DND-41 (cell line): ENCODE results near the gene DNAJC10.

Experiments
- ATAC-seq: fragments of 200-7000 bp; cut with Tn5 transposase; 3 replicates; pipeline ENCODE4 v1.9.1; 2021; ENCODE audit warnings: low read depth; ENCODE audit not compliant: insufficient read depth
- DNase-seq: peaks from one replicate; pipeline ENCODE4 v3.0.0-alpha.2; 2020
- H2AFZ ChIP-seq: 2 replicates; pipeline ENCODE4 v1.6.0; 2012; ENCODE audit warnings: low read depth, low read length
- H3K27ac ChIP-seq: 2 replicates; pipeline ENCODE4 v1.5.1; 2012; ENCODE audit warnings: low read length, inconsistent platforms
- H3K27me3 ChIP-seq: fragments of 200-600 bp; sonication (generic); 2 replicates; pipeline ENCODE4 v1.6.0; 2012; ENCODE audit warnings: low read length, mild to moderate bottlenecking, inconsistent platforms; ENCODE audit not compliant: insufficient read depth, poor library complexity
- H3K36me3 ChIP-seq: 2 replicates; pipeline ENCODE4 v1.5.1; 2012; ENCODE audit warnings: low read length, inconsistent platforms; ENCODE audit not compliant: insufficient read depth
- H3K4me1 ChIP-seq: 2 replicates; pipeline ENCODE4 v1.5.1; 2012; ENCODE audit warnings: mild to moderate bottlenecking, low read length; ENCODE audit not compliant: insufficient read depth
- H3K4me2 ChIP-seq: 2 replicates; pipeline ENCODE4 v1.6.0; 2012; ENCODE audit warnings: mild to moderate bottlenecking, moderate library complexity, low read length, inconsistent platforms; ENCODE audit not compliant: insufficient read depth
- H3K4me3 ChIP-seq, 2 experiments: fragments of 200-600 bp in 1 of 2; shearing (Covaris generic) in 1 of 2; 2 replicates each; pipeline ENCODE4 v1.5.1; 2012 to 2016; ENCODE audit warnings: inconsistent platforms in 2 of 2, low read length in 2 of 2, mild to moderate bottlenecking in 2 of 2, low read depth in 1 of 2, moderate library complexity in 1 of 2
- H3K79me2 ChIP-seq: 2 replicates; pipeline ENCODE4 v1.6.0; 2012; ENCODE audit warnings: low read length, inconsistent platforms; ENCODE audit not compliant: insufficient read depth
- H3K9ac ChIP-seq: 2 replicates; pipeline ENCODE4 v1.6.0; 2012; ENCODE audit warnings: low read depth, mild to moderate bottlenecking, inconsistent platforms, low read length, moderate library complexity
- H3K9me3 ChIP-seq: 2 replicates; pipeline ENCODE4 v1.5.1; 2012; ENCODE audit warnings: low read length, moderate library complexity, mild to moderate bottlenecking, inconsistent platforms; ENCODE audit not compliant: insufficient read depth, severe bottlenecking
- H4K20me1 ChIP-seq: 2 replicates; pipeline ENCODE4 v1.6.0; 2012; ENCODE audit warnings: low read length; ENCODE audit not compliant: insufficient read depth
- EZH2 ChIP-seq: IDR thresholded peaks from 3 replicates; pipeline ENCODE4 v1.6.1; 2012; ENCODE audit warnings: borderline replicate concordance, low read depth, mild to moderate bottlenecking, moderate library complexity, low read length, inconsistent platforms; ENCODE audit not compliant: severe bottlenecking
- TF ChIP-seq, protein P1 (sequence below): IDR thresholded peaks from 2 replicates; pipeline ENCODE4 v1.5.1; 2012; ENCODE audit warnings: borderline replicate concordance, low read length, moderate library complexity, mild to moderate bottlenecking; ENCODE audit not compliant: poor library complexity, severe bottlenecking; ENCODE audit errors: extremely low read depth

DNAJC10 gene

DNA sequence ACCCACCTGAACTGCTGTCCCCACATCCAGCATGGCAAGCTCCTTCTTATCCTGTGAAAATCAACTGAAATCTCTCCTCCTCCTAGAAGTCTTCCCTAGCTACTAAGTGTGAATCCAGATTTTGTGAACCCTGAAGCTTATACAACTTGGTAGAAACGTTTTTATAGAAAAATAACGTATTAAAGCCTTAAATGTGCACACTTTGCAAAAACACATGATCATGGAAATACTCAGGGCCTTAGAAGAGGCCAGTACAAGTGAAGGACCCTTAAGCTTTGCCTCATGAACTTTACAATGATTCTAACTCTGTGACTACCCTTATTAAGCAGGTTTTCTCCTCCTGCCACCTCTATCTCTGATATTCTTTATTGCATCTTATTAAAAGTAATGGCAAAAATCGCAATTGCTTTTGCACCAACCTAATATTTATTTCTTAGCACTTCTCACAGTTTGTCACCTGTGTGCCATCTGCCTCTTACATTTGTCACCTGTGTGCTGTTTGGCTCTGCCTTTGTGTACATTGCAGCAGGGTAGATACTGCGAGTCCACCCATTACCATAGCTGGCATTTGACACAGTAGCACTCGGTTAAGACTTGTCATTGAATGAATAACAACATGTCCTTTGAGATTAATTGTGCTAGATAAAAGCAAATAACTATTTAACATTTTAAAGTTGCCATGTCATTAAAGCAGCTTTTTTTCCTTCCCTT lies 108.2 kb downstream of the DNAJC10 start:
- Histone ChIP-seq H3K9ac (no peak overlapping the region), H3K4me2 (no peak overlapping the region), H3K36me3 (no peaks in the 10 kb centered on the region), H4K20me1 (no peaks in the 10 kb centered on the region), H2AFZ (no peak overlapping the region), H3K4me3 (no peak overlapping the region), H3K4me1 (no peaks in the 10 kb centered on the region), H3K27me3 (no peaks in the 10 kb centered on the region), H3K27ac (no peak overlapping the region), H3K9me3 (no peaks in the 10 kb centered on the region), H3K79me2 (no peaks in the 10 kb centered on the region)
- no peak for TF ChIP-seq EZH2
- TF ChIP-seq, protein P1, sequence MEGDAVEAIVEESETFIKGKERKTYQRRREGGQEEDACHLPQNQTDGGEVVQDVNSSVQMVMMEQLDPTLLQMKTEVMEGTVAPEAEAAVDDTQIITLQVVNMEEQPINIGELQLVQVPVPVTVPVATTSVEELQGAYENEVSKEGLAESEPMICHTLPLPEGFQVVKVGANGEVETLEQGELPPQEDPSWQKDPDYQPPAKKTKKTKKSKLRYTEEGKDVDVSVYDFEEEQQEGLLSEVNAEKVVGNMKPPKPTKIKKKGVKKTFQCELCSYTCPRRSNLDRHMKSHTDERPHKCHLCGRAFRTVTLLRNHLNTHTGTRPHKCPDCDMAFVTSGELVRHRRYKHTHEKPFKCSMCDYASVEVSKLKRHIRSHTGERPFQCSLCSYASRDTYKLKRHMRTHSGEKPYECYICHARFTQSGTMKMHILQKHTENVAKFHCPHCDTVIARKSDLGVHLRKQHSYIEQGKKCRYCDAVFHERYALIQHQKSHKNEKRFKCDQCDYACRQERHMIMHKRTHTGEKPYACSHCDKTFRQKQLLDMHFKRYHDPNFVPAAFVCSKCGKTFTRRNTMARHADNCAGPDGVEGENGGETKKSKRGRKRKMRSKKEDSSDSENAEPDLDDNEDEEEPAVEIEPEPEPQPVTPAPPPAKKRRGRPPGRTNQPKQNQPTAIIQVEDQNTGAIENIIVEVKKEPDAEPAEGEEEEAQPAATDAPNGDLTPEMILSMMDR, result no peak
- ATAC-seq (no peak), DNase-seq (no peak)

DNA sequence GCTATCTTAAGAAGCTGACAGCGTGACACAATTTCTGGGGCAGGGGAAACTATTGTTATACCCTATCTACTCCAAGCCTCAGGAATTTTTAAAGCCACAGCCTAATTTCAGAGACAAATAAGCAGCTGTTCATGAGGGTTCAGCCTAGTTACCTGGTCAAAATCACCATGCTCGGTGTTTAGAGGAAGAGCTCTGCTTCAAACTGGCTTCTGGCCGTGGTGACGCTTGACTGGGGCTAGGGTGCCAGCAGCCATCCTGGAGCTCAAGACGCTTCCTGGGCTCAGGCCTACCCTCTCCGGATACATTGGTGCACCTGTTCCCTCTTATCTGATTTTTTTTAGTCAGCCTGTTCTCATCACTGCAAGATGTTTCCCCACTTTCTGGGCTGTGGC lies 108.7 kb downstream of the DNAJC10 start:
- Histone ChIP-seq H3K9me3 (no peaks in the 10 kb centered on the region), H3K9ac (no peak overlapping the region), H3K4me3 (no peak overlapping the region), H4K20me1 (no peaks in the 10 kb centered on the region), H3K4me2 (no peak overlapping the region), H3K27me3 (no peaks in the 10 kb centered on the region), H3K27ac (no peak overlapping the region), H3K36me3 (no peaks in the 10 kb centered on the region), H3K79me2 (no peaks in the 10 kb centered on the region), H3K4me1 (no peaks in the 10 kb centered on the region), H2AFZ (no peak overlapping the region)
- TF ChIP-seq EZH2, result no peak
- TF ChIP-seq, protein P1, result no peak
- DNase-seq (no peak), ATAC-seq (no peak)

DNA sequence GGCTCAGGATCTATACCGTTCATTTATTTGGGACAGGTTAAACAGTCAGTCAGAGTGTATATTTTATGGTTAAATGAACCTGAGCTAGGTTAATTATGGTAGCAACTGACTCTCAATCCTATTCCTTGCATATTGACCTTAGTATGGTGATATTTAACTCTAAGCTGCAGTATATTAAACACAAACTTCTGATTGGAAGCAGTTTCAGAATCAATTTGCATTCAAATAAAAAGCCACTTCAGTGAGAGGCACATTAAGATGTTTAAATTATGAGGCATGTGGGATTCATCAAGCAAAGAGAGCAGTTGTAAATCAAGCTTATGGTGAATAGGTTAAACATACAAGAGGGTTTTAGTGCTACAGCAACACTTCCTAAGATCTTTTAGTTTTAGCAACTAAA lies 110.0 kb downstream of the DNAJC10 start:
- H3K9me3 ChIP-seq, result no peaks in the 10 kb centered on the region
- H3K27ac ChIP-seq, result no peak overlapping the region
- ATAC-seq, result no peak
- no peak overlapping the region for H2AFZ ChIP-seq
- no peaks in the 10 kb centered on the region for H3K36me3 ChIP-seq
- no peak for TF ChIP-seq EZH2
- TF ChIP-seq, protein P1, result no peak
- no peaks in the 10 kb centered on the region for H3K79me2 ChIP-seq
- no peaks in the 10 kb centered on the region for H4K20me1 ChIP-seq
- no peaks in the 10 kb centered on the region for H3K4me1 ChIP-seq
- no peak for DNase-seq
- no peak overlapping the region for H3K9ac ChIP-seq
- H3K4me2 ChIP-seq, result no peak overlapping the region
- H3K4me3 ChIP-seq, result no peak overlapping the region
- H3K27me3 ChIP-seq, result no peaks in the 10 kb centered on the region
